H1 (cell line): ENCODE measurements around the gene NCOA6. TPM values are rescaled to one million over a fixed set of nuclear protein-coding genes. Genes with fewer than 3 reads are reported as not detected.

Source experiments
- CBX5 ChIP-seq: fragments of 300-800, 300-1000 bp; sonication (generic); IDR thresholded peaks from 2 replicates; pipeline ENCODE4 v1.7.1; 2016; ENCODE audit warnings: antibody characterized with exemption, low read length, low read depth
- CHD2 ChIP-seq: IDR thresholded peaks from 2 replicates; pipeline ENCODE4 v1.6.1; 2012; ENCODE audit warnings: low read length, improper control_type of control experiment
- CREB1 ChIP-seq: IDR thresholded peaks from 2 replicates; pipeline ENCODE4 v1.6.1; 2012; ENCODE audit warnings: inconsistent platforms
- EZH2 ChIP-seq: fragments of 200-600 bp; sonication (generic); IDR thresholded peaks from 2 replicates; pipeline ENCODE4 v1.7.1; 2012; ENCODE audit warnings: low read depth, mild to moderate bottlenecking, moderate library complexity, low read length, inconsistent platforms; ENCODE audit not compliant: severe bottlenecking
- JUN ChIP-seq: IDR thresholded peaks from 2 replicates; pipeline ENCODE4 v1.6.1; 2011; ENCODE audit warnings: low read depth, mild to moderate bottlenecking, improper control_type of control experiment, low read length
- RBBP5 ChIP-seq: IDR thresholded peaks from 2 replicates; pipeline ENCODE4 v1.7.1; 2012; ENCODE audit warnings: low read depth, mild to moderate bottlenecking, inconsistent platforms, low read length, moderate library complexity, borderline replicate concordance
- SP1 ChIP-seq: IDR thresholded peaks from 2 replicates; pipeline ENCODE4 v1.6.1; 2011; ENCODE audit warnings: low read depth, low read length
- polyA plus RNA-seq, 7 experiments: library from polyadenylated mRNA; depleted of rRNA in 3 of 7; stranded (reverse) in 5 of 7; unstranded in 2 of 7; fragments of >200 nt in 5 of 7; fragments of 200-250 nt in 2 of 7; gene quantifications; 1 replicate in 5 of 7; 2 replicates in 1 of 7; 4 replicates in 1 of 7; pipeline versions ENCODE4 v1.2.1 to v1.2.3, GENCODE V29; 2011 to 2013; ENCODE audit warnings: missing spikeins in 2 of 7, mixed read lengths in 2 of 7
- total RNA-seq: library from RNA; stranded (reverse); fragmentation: NEBNext Ultra II Directional; extraction: Animal tissue kit (Norgen Biotek cat#: 25700); gene quantifications from 2 replicates; pipeline ENCODE4 v1.2.1, GENCODE V29; 2021
- TF ChIP-seq, protein P1 (sequence below): fragments of 300-600 bp; sonication (generic); IDR thresholded peaks from 2 replicates; pipeline ENCODE4 v1.7.1; 2012; ENCODE audit warnings: low read length, moderate library complexity, mild to moderate bottlenecking, inconsistent platforms; ENCODE audit not compliant: insufficient replicate concordance
- TF ChIP-seq, protein P2 (sequence below), 3 experiments: IDR thresholded peaks; 1 replicate in 2 of 3; 2 replicates in 1 of 3; pipeline versions ENCODE4 v1.5.1 to v1.6.1; 2011; ENCODE audit warnings: low read length in 3 of 3, mild to moderate bottlenecking in 3 of 3, inconsistent platforms in 2 of 3, low read depth in 1 of 3, moderate library complexity in 1 of 3; ENCODE audit not compliant: insufficient read depth in 1 of 3; ENCODE audit errors: control extremely low read depth in 1 of 3

NCOA6 gene
- total and polyA plus RNA-seq, 2 of the 8 experiments (the other 6 are each of a cell fraction or from before 2014, with no cell fraction given): 9.0 to 9.5 TPM

DNA sequence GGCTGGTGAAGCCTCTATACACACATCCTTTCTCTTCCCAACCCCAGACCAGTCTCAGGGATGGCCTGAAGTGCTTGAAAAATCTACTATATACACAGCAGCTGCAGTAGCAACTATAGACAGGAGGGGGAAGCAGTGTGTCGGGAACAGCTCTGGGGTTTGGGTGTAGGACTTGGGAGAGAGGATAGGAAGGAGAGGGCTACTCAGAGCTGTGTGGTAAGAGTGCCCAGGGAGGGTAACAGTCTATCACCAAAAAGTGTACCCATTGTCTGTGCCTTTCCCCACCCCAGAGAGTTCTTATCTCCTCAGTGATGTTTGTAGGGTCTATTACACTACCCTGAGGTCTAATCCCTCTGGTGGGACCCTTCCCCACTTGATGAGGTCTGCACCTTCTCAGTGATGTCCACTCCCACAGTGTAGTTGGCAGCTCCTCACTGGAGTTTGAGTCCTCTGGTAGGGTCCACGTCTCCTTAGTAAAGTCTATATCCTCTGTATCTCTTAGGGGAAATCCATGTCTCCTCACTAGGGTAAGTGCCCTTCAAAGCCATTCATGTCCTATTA, 48.7 kb upstream of the NCOA6 start (continued):
- TF ChIP-seq, protein P1, sequence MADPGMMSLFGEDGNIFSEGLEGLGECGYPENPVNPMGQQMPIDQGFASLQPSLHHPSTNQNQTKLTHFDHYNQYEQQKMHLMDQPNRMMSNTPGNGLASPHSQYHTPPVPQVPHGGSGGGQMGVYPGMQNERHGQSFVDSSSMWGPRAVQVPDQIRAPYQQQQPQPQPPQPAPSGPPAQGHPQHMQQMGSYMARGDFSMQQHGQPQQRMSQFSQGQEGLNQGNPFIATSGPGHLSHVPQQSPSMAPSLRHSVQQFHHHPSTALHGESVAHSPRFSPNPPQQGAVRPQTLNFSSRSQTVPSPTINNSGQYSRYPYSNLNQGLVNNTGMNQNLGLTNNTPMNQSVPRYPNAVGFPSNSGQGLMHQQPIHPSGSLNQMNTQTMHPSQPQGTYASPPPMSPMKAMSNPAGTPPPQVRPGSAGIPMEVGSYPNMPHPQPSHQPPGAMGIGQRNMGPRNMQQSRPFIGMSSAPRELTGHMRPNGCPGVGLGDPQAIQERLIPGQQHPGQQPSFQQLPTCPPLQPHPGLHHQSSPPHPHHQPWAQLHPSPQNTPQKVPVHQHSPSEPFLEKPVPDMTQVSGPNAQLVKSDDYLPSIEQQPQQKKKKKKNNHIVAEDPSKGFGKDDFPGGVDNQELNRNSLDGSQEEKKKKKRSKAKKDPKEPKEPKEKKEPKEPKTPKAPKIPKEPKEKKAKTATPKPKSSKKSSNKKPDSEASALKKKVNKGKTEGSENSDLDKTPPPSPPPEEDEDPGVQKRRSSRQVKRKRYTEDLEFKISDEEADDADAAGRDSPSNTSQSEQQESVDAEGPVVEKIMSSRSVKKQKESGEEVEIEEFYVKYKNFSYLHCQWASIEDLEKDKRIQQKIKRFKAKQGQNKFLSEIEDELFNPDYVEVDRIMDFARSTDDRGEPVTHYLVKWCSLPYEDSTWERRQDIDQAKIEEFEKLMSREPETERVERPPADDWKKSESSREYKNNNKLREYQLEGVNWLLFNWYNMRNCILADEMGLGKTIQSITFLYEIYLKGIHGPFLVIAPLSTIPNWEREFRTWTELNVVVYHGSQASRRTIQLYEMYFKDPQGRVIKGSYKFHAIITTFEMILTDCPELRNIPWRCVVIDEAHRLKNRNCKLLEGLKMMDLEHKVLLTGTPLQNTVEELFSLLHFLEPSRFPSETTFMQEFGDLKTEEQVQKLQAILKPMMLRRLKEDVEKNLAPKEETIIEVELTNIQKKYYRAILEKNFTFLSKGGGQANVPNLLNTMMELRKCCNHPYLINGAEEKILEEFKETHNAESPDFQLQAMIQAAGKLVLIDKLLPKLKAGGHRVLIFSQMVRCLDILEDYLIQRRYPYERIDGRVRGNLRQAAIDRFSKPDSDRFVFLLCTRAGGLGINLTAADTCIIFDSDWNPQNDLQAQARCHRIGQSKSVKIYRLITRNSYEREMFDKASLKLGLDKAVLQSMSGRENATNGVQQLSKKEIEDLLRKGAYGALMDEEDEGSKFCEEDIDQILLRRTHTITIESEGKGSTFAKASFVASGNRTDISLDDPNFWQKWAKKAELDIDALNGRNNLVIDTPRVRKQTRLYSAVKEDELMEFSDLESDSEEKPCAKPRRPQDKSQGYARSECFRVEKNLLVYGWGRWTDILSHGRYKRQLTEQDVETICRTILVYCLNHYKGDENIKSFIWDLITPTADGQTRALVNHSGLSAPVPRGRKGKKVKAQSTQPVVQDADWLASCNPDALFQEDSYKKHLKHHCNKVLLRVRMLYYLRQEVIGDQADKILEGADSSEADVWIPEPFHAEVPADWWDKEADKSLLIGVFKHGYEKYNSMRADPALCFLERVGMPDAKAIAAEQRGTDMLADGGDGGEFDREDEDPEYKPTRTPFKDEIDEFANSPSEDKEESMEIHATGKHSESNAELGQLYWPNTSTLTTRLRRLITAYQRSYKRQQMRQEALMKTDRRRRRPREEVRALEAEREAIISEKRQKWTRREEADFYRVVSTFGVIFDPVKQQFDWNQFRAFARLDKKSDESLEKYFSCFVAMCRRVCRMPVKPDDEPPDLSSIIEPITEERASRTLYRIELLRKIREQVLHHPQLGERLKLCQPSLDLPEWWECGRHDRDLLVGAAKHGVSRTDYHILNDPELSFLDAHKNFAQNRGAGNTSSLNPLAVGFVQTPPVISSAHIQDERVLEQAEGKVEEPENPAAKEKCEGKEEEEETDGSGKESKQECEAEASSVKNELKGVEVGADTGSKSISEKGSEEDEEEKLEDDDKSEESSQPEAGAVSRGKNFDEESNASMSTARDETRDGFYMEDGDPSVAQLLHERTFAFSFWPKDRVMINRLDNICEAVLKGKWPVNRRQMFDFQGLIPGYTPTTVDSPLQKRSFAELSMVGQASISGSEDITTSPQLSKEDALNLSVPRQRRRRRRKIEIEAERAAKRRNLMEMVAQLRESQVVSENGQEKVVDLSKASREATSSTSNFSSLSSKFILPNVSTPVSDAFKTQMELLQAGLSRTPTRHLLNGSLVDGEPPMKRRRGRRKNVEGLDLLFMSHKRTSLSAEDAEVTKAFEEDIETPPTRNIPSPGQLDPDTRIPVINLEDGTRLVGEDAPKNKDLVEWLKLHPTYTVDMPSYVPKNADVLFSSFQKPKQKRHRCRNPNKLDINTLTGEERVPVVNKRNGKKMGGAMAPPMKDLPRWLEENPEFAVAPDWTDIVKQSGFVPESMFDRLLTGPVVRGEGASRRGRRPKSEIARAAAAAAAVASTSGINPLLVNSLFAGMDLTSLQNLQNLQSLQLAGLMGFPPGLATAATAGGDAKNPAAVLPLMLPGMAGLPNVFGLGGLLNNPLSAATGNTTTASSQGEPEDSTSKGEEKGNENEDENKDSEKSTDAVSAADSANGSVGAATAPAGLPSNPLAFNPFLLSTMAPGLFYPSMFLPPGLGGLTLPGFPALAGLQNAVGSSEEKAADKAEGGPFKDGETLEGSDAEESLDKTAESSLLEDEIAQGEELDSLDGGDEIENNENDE: no peak
- no peak for TF ChIP-seq CBX5
- TF ChIP-seq SP1: no peak
- no peak for TF ChIP-seq JUN
- TF ChIP-seq CHD2: no peak
- TF ChIP-seq CREB1: no peak
- no peak for TF ChIP-seq RBBP5
- TF ChIP-seq EZH2: no peak
- TF ChIP-seq, protein P2, sequence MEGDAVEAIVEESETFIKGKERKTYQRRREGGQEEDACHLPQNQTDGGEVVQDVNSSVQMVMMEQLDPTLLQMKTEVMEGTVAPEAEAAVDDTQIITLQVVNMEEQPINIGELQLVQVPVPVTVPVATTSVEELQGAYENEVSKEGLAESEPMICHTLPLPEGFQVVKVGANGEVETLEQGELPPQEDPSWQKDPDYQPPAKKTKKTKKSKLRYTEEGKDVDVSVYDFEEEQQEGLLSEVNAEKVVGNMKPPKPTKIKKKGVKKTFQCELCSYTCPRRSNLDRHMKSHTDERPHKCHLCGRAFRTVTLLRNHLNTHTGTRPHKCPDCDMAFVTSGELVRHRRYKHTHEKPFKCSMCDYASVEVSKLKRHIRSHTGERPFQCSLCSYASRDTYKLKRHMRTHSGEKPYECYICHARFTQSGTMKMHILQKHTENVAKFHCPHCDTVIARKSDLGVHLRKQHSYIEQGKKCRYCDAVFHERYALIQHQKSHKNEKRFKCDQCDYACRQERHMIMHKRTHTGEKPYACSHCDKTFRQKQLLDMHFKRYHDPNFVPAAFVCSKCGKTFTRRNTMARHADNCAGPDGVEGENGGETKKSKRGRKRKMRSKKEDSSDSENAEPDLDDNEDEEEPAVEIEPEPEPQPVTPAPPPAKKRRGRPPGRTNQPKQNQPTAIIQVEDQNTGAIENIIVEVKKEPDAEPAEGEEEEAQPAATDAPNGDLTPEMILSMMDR (IDR thresholded peaks at IDR 0.05; ENCODE audit: control extremely low read depth in 1 of 3, insufficient read depth in 1 of 3, low read depth in 1 of 3, low read length in 3 of 3): peak; percentile 61 to 92 (median 89)
